HepG2 (cell line): ENCODE measurements around the gene L1CAM. TPM values are rescaled to one million over a fixed set of nuclear protein-coding genes. Genes with fewer than 3 reads are reported as not detected.

ENCODE experiments used
- ATAC-seq: fragments of 200-7000 bp; cut with Tn5 transposase; 3 replicates; pipeline ENCODE4 v1.9.1; 2020; ENCODE audit warnings: mild to moderate bottlenecking, moderate library complexity
- BruUV-seq: library from RNA; stranded (reverse); fragments of 400-500 nt; replicated peaks from 2 replicates; lab custom pipeline; 2021; lab: Mats Ljungman, UMichigan
- CTCF ChIA-PET: fragments of 300-600 bp; formaldehyde crosslinking; extraction: SDS; loops from one replicate; lab custom pipeline; 2021; ENCODE audit warnings: low total read pairs, inconsistent platforms, low intra/inter-chr PET ratio; lab: Yijun Ruan, JAX
- POLR2A ChIA-PET: fragments of 350-600 bp; sonication (Branson Sonifier 250); formaldehyde crosslinking; loops from one replicate; lab custom pipeline; 2020; ENCODE audit warnings: antibody characterized with exemption, inconsistent platforms; lab: Yijun Ruan, JAX
- DNase-seq: peaks from one replicate; pipeline ENCODE4 v3.0.0-alpha.2; 2015; ENCODE audit warnings: low spot score
- FAIRE-seq: peaks from 3 replicates; lab custom pipeline; 2011; peaks lifted over from hg19 to GRCh38; lab: Jason Lieb, UNC
- H2AFZ ChIP-seq: one replicate; pipeline ENCODE4 v1.6.1; 2011; ENCODE audit warnings: low read length, inconsistent platforms
- H3K27ac ChIP-seq: fragments of 300-600 bp; 3 replicates; pipeline ENCODE4 v1.8.0; 2011; ENCODE audit warnings: mixed run types, mild to moderate bottlenecking, mixed read lengths, low read length, inconsistent platforms; ENCODE audit not compliant: insufficient read depth; ENCODE audit errors: extremely low read length
- H3K27me3 ChIP-seq, 2 experiments: fragments of 200-600 bp in 1 of 2; 2 replicates in 1 of 2; 3 replicates in 1 of 2; pipeline versions ENCODE4 v1.6.0 to v1.8.0; 2011; ENCODE audit warnings: low read length in 2 of 2, mild to moderate bottlenecking in 2 of 2, moderate library complexity in 2 of 2, inconsistent platforms in 1 of 2; ENCODE audit not compliant: insufficient read depth in 2 of 2, control insufficient read depth in 1 of 2
- H3K36me3 ChIP-seq, 2 experiments: fragments of 200-600 bp in 1 of 2; replicated peaks in 1 of 2; 2 replicates in 1 of 2; 3 replicates in 1 of 2; pipeline versions ENCODE4 v1.5.1 to v1.8.0; 2011; ENCODE audit warnings: low read length in 2 of 2, inconsistent platforms in 1 of 2; ENCODE audit not compliant: insufficient read depth in 2 of 2, control insufficient read depth in 1 of 2
- H3K4me1 ChIP-seq: 2 replicates; pipeline ENCODE4 v1.5.1; 2012; ENCODE audit warnings: low read length, inconsistent platforms; ENCODE audit not compliant: insufficient read depth
- H3K4me2 ChIP-seq: 2 replicates; pipeline ENCODE4 v1.6.0; 2011; ENCODE audit warnings: low read depth, low read length, inconsistent platforms
- H3K4me3 ChIP-seq, 3 experiments: fragments of 200-600 bp in 1 of 3; sonication (generic), shearing (Covaris generic) in 1 of 3; replicated peaks in 1 of 3; 2 replicates each; pipeline ENCODE4 v1.5.1; 2011 to 2016; ENCODE audit warnings: low read length in 3 of 3, inconsistent platforms in 2 of 3, low read depth in 2 of 3, mild to moderate bottlenecking in 2 of 3, control low read depth in 1 of 3, mixed read lengths in 1 of 3; ENCODE audit not compliant: insufficient read depth in 1 of 3
- H3K79me2 ChIP-seq: one replicate; pipeline ENCODE4 v1.6.1; 2011; ENCODE audit warnings: low read length, inconsistent platforms; ENCODE audit not compliant: insufficient read depth
- H3K9ac ChIP-seq: 2 replicates; pipeline ENCODE4 v1.6.0; 2011; ENCODE audit warnings: mild to moderate bottlenecking, low read depth, low read length, inconsistent platforms; ENCODE audit not compliant: insufficient read depth
- H3K9me3 ChIP-seq: 2 replicates; pipeline ENCODE4 v1.5.1; 2012; ENCODE audit warnings: mild to moderate bottlenecking, low read length
- H4K20me1 ChIP-seq: 2 replicates; pipeline ENCODE4 v1.6.0; 2011; ENCODE audit warnings: inconsistent platforms, mild to moderate bottlenecking, low read length, moderate library complexity; ENCODE audit not compliant: insufficient read depth
- HNRNPLL ChIP-seq: fragments of 200-400 bp; formaldehyde crosslinking; IDR thresholded peaks from 2 replicates; pipeline ENCODE4 v1.6.1; 2017; ENCODE audit warnings: mild to moderate bottlenecking, low read depth, low read length; ENCODE audit not compliant: poor library complexity, severe bottlenecking
- PHF5A ChIP-seq: IDR thresholded peaks from one replicate; pipeline ENCODE4 v1.6.1; 2018; ENCODE audit warnings: low read depth, missing genetic modification reagents; ENCODE audit not compliant: unreplicated experiment
- SALL1 ChIP-seq: sonication (generic); formaldehyde crosslinking; IDR thresholded peaks from 2 replicates; pipeline ENCODE4 v1.8.0; 2022; ENCODE audit warnings: mild to moderate bottlenecking, missing genetic modification reagents
- SRF ChIP-seq: IDR thresholded peaks from 2 replicates; pipeline ENCODE4 v1.6.1; 2011; ENCODE audit warnings: mild to moderate bottlenecking, low read depth, low read length, moderate library complexity
- SRSF1 ChIP-seq: fragments of 200-400 bp; formaldehyde crosslinking; optimal IDR thresholded peaks from 2 replicates; pipeline ENCODE3; 2017; ENCODE audit warnings: mild to moderate bottlenecking, low read depth, low read length, moderate library complexity
- ZFY ChIP-seq: sonication (generic); formaldehyde crosslinking; IDR thresholded peaks from 2 replicates; pipeline ENCODE4 v1.4.0; 2020; ENCODE audit warnings: missing genetic modification reagents
- ZMYM2 ChIP-seq: sonication (generic); formaldehyde crosslinking; IDR thresholded peaks from 2 replicates; pipeline ENCODE4 v1.8.0; 2022; ENCODE audit warnings: mild to moderate bottlenecking, missing genetic modification reagents
- ZNF577 ChIP-seq: sonication (generic); formaldehyde crosslinking; IDR thresholded peaks from 2 replicates; pipeline ENCODE4 v1.4.0; 2020; ENCODE audit warnings: mild to moderate bottlenecking, low read depth, missing genetic modification reagents, borderline replicate concordance
- ZNF879 ChIP-seq: sonication (generic); formaldehyde crosslinking; IDR thresholded peaks from 2 replicates; pipeline ENCODE4 v1.8.1; 2023; ENCODE audit warnings: missing genetic modification reagents
- WGBS: methylation state at CpG from one replicate; pipeline ENCODE4 v1.1.6; 2017; ENCODE audit warnings: low lambda C conversion rate; 5-methylcytosine and 5-hydroxymethylcytosine counted together
- in situ Hi-C: cut with HindIII; loops from 2 replicates; pipeline ENCODE4 v1.10.0; 2017; ENCODE audit warnings: low pct_unique_long_range_greater_than_20kb; ENCODE audit not compliant: extremely low pct_ligation_motif_present
- intact Hi-C: fragments of 100-400 bp; cut with micrococcal nuclease; formaldehyde crosslinking; loops from one replicate; pipeline ENCODE4 v1.10.0; 2022; ENCODE audit not compliant: unreplicated experiment
- polyA plus RNA-seq, 8 experiments: library from polyadenylated mRNA; depleted of rRNA in 3 of 8; stranded (reverse) in 7 of 8; unstranded in 1 of 8; fragments of >200 nt; fragmentation: Illumina TruSeq in 4 of 8; extraction: Trizol in 4 of 8; gene quantifications; 2 replicates each; pipeline versions ENCODE4 v1.2.1 to v1.2.3, GENCODE V29; 2011 to 2016; ENCODE audit warnings: low read depth in 4 of 8, missing spikeins in 1 of 8, mixed read lengths in 1 of 8; ENCODE audit not compliant: insufficient read depth in 1 of 8
- total RNA-seq, 5 experiments: library from RNA; depleted of rRNA; stranded (reverse); fragments of >200 nt; fragmentation: Illumina TruSeq; extraction: Trizol; gene quantifications; 2 replicates each; pipeline ENCODE4 v1.2.3, GENCODE V29; 2016; ENCODE audit warnings: low read depth in 1 of 5
- TF ChIP-seq, protein P1 (sequence below): IDR thresholded peaks from 2 replicates; pipeline ENCODE4 v1.6.1; 2018; ENCODE audit warnings: missing genetic modification reagents
- TF ChIP-seq, protein P2 (sequence below): sonication (generic); formaldehyde crosslinking; IDR thresholded peaks from 2 replicates; pipeline ENCODE4 v1.4.0; 2020; ENCODE audit warnings: missing genetic modification reagents
- TF ChIP-seq, protein P3 (sequence below): sonication (generic); formaldehyde crosslinking; IDR thresholded peaks from 2 replicates; pipeline ENCODE4 v1.4.0; 2020; ENCODE audit warnings: mild to moderate bottlenecking, missing genetic modification reagents, borderline replicate concordance
- TF ChIP-seq, protein P4 (sequence below): sonication (generic); formaldehyde crosslinking; IDR thresholded peaks from 2 replicates; pipeline ENCODE4 v1.4.0; 2020; ENCODE audit warnings: missing genetic modification reagents

Gene L1CAM
- total and polyA plus RNA-seq, 2 of the 13 experiments (the other 11 are each of a cell fraction or from before 2014, with no cell fraction given): 1.4 to 2.0 TPM

DNA sequence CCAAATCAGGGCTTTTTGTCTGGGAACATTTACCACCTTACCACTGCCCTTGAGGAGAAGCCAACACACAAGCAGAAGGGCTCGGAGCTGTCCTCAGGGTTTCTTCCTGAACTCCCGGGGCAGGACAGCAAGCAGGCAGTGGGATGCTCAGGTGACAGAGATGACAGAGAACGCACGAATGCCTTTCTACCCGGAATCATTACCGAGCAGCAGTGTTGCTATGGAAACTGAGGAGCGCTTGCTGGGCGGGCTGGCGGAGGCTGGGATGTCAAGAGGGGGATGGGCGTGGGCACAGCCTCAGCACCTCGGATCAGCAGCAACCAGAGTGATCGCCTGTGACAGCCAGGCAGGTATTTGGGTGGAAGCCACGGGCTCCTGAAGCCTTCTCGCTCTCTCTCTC lies 73.8 kb downstream of the L1CAM start:
- FAIRE-seq: no peak
- no peaks in the 10 kb centered on the region for H3K79me2 ChIP-seq
- ATAC-seq: no peak
- peaks cover 3 to 15% of the 10 kb centered on the region in 2 experiments; a peak in 3 of 5 replicates for H3K27me3 ChIP-seq
- H2AFZ ChIP-seq: no peak overlapping the region
- CTCF ChIA-PET: no interaction called here
- H3K36me3 ChIP-seq: no peaks in the 10 kb centered on the region
- no peaks in the 10 kb centered on the region for H4K20me1 ChIP-seq
- no peaks in the 10 kb centered on the region for H3K9me3 ChIP-seq
- H3K4me3 ChIP-seq: no peak overlapping the region
- POLR2A ChIA-PET: no interaction called here
- H3K4me2 ChIP-seq: no peak overlapping the region
- BruUV-seq: no TSS peak
- in situ Hi-C loops: no loop called here
- no peak for DNase-seq
- H3K4me1 ChIP-seq: no peaks in the 10 kb centered on the region
- TF ChIP-seq, protein P1, sequence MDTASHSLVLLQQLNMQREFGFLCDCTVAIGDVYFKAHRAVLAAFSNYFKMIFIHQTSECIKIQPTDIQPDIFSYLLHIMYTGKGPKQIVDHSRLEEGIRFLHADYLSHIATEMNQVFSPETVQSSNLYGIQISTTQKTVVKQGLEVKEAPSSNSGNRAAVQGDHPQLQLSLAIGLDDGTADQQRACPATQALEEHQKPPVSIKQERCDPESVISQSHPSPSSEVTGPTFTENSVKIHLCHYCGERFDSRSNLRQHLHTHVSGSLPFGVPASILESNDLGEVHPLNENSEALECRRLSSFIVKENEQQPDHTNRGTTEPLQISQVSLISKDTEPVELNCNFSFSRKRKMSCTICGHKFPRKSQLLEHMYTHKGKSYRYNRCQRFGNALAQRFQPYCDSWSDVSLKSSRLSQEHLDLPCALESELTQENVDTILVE (CRISPR knock-in tag): no peak
- TF ChIP-seq ZNF577 (no peak), PHF5A (CRISPR knock-in tag) (no peak), SRSF1 (no peak), ZFY (CRISPR knock-in tag) (no peak), SALL1 (CRISPR knock-in tag) (no peak), SRF (no peak), ZNF879 (CRISPR knock-in tag) (no peak), HNRNPLL (no peak), ZMYM2 (CRISPR knock-in tag) (no peak)
- TF ChIP-seq, protein P2, sequence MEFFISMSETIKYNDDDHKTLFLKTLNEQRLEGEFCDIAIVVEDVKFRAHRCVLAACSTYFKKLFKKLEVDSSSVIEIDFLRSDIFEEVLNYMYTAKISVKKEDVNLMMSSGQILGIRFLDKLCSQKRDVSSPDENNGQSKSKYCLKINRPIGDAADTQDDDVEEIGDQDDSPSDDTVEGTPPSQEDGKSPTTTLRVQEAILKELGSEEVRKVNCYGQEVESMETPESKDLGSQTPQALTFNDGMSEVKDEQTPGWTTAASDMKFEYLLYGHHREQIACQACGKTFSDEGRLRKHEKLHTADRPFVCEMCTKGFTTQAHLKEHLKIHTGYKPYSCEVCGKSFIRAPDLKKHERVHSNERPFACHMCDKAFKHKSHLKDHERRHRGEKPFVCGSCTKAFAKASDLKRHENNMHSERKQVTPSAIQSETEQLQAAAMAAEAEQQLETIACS (CRISPR knock-in tag): no peak
- TF ChIP-seq, protein P3, sequence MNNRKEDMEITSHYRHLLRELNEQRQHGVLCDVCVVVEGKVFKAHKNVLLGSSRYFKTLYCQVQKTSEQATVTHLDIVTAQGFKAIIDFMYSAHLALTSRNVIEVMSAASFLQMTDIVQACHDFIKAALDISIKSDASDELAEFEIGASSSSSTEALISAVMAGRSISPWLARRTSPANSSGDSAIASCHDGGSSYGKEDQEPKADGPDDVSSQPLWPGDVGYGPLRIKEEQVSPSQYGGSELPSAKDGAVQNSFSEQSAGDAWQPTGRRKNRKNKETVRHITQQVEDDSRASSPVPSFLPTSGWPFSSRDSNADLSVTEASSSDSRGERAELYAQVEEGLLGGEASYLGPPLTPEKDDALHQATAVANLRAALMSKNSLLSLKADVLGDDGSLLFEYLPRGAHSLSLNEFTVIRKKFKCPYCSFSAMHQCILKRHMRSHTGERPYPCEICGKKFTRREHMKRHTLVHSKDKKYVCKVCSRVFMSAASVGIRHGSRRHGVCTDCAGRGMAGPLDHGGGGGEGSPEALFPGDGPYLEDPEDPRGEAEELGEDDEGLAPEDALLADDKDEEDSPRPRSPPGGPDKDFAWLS (CRISPR knock-in tag): no peak
- TF ChIP-seq, protein P4, sequence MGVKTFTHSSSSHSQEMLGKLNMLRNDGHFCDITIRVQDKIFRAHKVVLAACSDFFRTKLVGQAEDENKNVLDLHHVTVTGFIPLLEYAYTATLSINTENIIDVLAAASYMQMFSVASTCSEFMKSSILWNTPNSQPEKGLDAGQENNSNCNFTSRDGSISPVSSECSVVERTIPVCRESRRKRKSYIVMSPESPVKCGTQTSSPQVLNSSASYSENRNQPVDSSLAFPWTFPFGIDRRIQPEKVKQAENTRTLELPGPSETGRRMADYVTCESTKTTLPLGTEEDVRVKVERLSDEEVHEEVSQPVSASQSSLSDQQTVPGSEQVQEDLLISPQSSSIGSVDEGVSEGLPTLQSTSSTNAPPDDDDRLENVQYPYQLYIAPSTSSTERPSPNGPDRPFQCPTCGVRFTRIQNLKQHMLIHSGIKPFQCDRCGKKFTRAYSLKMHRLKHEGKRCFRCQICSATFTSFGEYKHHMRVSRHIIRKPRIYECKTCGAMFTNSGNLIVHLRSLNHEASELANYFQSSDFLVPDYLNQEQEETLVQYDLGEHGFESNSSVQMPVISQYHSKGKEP (CRISPR knock-in tag): no peak
- TF ChIP-seq, all 625 proteins: peak for 0
- H3K27ac ChIP-seq: no peak overlapping the region
- 0% methylated on average over 1 of the region's 14 CpGs for WGBS
- no peak overlapping the region for H3K9ac ChIP-seq
- intact Hi-C loops: no loop called here
